Right renal cortex interstitium (tissue), 3 donors: ENCODE data around the gene ADAMTS7. TPM values are rescaled to one million over a fixed set of nuclear protein-coding genes. Genes with fewer than 3 reads are reported as not detected.
"Not testable (repeated sequence)": the region's sequence is repeated elsewhere in the genome, so short reads cannot be mapped to it uniquely, and the experiment has no call there.

Experiments
- DNase-seq, 3 donors: peaks; one replicate each; pipeline ENCODE4 v3.0.0-alpha.2; 2013; ENCODE audit warnings: low read depth in 3 of 3, low spot score in 2 of 3
- polyA plus RNA-seq, 3 donors: library from polyadenylated mRNA; unstranded; fragments of 120-200 nt; gene quantifications; one replicate each; pipeline ENCODE4 v1.2.1, GENCODE V29; 2013; ENCODE audit not compliant: insufficient read length in 3 of 3

ADAMTS7 gene
- polyA plus RNA-seq, 3 donors, result 17.8 to 18.8 (median 18.7) TPM

GRCh38 chr15:78767331-78767951 lies 43.8 kb downstream of the ADAMTS7 start:
- DNase-seq, result no peak

DNA sequence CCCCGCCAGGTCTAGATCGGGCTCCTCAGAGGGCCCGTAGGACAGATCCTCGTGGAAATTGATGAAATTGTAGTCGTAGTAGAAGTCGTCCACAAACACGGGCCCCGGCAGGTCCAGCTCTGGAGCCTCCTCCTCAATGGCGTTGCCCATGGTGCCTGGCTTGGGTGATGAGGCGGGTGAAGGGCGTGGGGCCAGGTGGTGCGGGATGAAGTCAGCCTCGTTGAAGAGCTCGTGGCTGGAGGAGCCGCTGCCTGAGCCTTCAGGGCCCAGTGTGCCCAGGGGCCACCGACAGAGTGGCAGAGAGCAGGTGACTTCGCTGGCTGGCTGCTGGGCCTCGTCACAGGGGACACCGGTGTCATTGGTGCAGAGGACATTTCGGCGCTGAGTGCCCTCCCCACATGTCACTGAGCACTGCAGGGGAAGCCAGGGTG lies 44.6 kb downstream of the ADAMTS7 start:
- not testable (repeated sequence) for DNase-seq

DNA sequence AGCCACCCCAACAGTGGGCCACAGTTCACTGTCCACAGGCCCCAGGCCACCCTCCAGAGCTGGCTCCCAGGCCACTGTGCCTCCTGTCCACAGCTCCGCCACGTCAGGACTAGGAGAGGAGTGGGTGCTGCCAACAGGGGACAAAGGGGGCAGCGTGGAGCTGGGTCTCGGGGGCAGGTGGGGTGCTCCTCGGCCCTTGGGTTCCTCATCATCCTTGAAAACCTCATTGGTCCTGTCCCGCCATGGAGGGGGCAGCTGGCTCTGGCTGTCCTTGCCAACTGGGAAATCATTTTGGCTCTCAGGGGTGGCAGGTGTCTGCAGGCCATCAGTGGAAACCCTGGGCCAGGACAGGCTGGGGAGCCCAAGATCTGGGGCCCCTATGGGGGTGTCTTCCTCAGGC lies 45.2 kb downstream of the ADAMTS7 start:
- no peak for DNase-seq

GRCh38 chr15:78765154-78765860 lies 46.0 kb downstream of the ADAMTS7 start:
- DNase-seq, result not testable (repeated sequence)

GRCh38 chr15:78764340-78765153 lies 46.7 kb downstream of the ADAMTS7 start:
- not testable (repeated sequence) for DNase-seq

GRCh38 chr15:78763796-78764241 lies 47.4 kb downstream of the ADAMTS7 start:
- DNase-seq, result no peak

- no peak for DNase-seq
Measured at GRCh38 chr15:78762985-78763795, 48.1 kb downstream of the ADAMTS7 start.

DNA sequence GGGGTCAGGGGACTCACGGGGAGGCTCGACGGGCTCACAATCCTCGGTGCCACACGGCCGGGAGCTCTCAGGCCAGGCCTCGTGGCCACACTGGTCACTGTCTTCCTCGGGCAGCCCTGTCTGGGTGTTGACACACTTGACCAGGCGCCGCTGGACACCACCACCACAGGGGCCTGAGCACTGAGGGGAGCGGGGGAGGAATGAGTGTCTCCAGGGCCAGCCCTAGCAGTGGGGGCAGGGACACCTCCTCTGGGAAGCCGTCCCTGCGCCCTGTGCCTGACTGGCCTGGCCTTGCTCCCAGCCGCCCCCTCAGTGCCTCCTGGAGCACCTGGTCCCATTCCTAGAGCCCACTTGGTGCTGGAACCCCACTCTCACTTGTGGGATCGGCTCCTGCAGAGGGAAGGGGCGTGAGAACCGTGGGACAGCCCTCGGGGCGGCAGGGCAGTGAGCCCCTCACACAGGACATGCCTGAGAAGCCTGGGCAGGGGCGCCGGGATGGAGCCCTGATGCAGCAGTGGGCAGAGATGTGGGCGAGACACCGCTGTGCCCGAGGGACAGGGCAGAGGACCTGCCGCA lies 48.8 kb downstream of the ADAMTS7 start:
- DNase-seq, result not testable (repeated sequence)

- no peak for DNase-seq
Measured at GRCh38 chr15:78761891-78762385, 49.3 kb downstream of the ADAMTS7 start.

DNA sequence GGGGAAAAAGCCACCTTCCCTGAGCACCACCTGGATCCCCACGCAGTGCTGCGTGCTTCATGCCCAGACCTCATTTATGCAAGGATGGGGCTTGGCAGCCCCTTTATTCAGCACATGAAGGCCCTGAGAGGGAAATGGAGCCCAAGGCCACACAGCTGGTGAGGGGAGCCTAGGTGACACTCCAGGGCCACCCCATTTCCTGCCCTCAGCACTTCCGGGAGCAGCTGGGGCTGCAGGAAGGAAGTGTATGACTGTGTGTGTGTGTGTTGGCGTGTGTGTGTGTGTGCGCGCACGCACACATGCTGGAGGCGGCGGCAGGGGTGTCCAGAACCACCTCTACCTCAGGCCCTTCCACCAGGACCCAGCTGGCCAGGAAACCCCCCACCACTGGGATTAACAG lies 49.8 kb downstream of the ADAMTS7 start:
- not testable (repeated sequence) for DNase-seq

DNA sequence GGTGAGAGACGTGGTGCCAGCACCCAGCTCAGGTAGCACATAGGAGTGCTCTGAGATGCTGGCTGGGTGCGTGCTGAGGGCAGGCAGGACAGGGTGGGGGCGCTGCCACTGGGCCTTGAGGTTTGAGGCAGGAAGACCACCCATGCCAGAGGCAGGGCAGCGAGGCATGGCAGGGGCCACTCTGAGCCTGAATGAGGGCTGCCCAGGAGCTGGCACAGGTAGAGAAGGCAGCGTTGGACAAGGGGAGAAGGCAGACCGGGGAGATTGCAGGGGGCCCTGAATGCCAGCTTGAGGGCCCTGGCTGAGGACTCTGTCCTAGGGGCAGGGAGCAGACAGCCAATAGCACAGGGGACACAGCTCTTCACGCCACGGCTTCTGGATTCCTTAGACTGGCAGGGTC lies 50.2 kb downstream of the ADAMTS7 start:
- no peak for DNase-seq

GRCh38 chr15:78760091-78760882 lies 51.0 kb downstream of the ADAMTS7 start:
- DNase-seq, result not testable (repeated sequence)

- DNase-seq, result not testable (repeated sequence)
Measured at GRCh38 chr15:78759361-78759998, 51.8 kb downstream of the ADAMTS7 start.

DNA sequence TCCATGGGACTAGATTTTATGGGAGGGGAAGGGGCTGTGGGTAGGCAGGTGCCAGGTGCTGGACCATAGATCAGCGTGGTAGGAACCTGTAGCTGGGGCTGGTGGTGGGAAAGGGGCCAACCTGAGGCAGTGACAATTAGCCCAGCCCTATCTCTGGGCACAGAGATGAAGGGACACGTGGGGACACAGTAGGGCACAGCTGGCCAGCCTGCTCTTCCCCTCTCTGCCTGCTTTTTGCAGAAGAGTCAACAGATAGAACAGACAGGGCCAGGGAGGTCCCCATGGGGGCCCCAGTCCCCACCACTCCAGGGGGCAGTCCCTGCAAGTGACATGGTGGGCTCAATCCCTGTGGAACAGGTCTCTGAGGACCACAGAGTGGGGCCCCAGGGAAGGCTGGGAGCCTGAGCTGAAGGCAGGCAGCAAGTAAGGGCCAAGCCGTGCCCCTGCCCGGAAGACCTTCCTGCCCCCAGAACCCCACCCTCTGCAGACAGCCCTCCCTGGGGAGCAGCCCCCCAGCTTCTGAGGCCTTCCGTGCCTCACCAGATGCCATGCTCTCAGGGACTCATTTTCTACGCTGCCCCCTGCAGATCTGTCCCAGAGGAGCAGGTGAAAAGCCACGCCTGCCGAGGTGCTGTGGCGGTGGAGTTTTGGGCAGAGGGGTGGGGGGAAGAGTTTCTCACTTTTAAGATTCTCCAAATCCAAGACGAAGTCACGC lies 52.6 kb downstream of the ADAMTS7 start:
- not testable (repeated sequence) for DNase-seq

DNA sequence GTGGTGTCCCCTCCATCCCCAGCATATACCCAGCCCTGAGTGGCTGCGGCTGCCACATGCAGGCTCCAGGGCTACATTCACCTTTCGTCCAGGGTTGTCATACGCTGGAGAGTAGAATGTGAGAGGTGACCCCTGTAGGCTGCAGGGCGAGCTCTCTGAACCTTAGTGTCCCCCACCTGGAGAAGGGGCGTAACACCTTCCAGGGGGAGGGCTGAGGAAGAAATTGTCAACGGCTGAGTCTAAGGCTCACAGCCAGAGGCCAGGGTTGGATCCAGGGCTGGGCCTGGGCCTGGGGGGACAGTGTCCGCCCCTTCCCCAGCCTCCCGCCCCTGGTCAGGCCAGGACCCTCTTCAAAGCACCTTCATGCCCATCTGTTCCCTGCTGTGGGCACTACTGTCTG lies 53.2 kb downstream of the ADAMTS7 start:
- not testable (repeated sequence) for DNase-seq

DNA sequence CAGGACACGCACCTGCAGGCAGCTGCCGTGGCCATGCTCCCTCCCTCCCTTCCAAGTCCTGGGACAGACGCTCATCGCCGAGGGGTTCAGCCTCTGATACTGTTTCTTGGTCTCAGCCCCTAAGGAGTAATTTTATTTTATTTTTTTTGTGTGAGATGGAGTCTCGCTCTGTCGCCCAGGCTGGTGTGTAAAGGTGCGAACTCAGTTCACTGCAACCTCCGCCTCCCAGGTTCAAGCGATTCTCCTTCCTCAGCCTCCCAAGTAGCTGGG lies 53.7 kb downstream of the ADAMTS7 start:
- DNase-seq, result no peak

- DNase-seq, result not testable (repeated sequence)
Measured at GRCh38 chr15:78756781-78757635, 54.3 kb downstream of the ADAMTS7 start.
